Right atrium auricular region (tissue), 2 donors: ENCODE data around the gene IGIP. TPM values are rescaled to one million over a fixed set of nuclear protein-coding genes. Genes with fewer than 3 reads are reported as not detected.

Experiments used
- DNase-seq: peaks from one replicate; pipeline ENCODE4 v3.0.0-alpha.2; 2019; ENCODE audit warnings: low spot score
- H3K27ac ChIP-seq, 2 donors: fragments of 200-600 bp; sonication (generic); 1 replicate in 1 of 2; 2 replicates in 1 of 2; pipeline ENCODE4 v1.5.1; 2016 to 2019
- H3K27me3 ChIP-seq, 2 donors: fragments of 200-600 bp; sonication (generic); one replicate each; pipeline versions ENCODE4 v1.5.1 to v1.6.0; 2017 to 2019
- H3K36me3 ChIP-seq: fragments of 200-600 bp; sonication (generic); one replicate; pipeline ENCODE4 v1.5.1; 2016
- H3K4me1 ChIP-seq, 2 donors: fragments of 200-600 bp; sonication (generic); one replicate each; pipeline versions ENCODE4 v1.5.1 to v1.6.0; 2017 to 2019
- H3K4me3 ChIP-seq, 2 donors: fragments of 200-600 bp; sonication (generic); 1 replicate in 1 of 2; 2 replicates in 1 of 2; pipeline ENCODE4 v1.5.1; 2017 to 2019; ENCODE audit warnings: mild to moderate bottlenecking in 1 of 2, moderate library complexity in 1 of 2
- H3K9me3 ChIP-seq, 2 donors: fragments of 200-600 bp; sonication (generic); one replicate each; pipeline ENCODE4 v1.5.1; 2019
- total RNA-seq, 2 donors: library from RNA; depleted of rRNA; stranded (reverse); fragments of >200 nt; gene quantifications; one replicate each; pipeline ENCODE4 v1.1.0, GENCODE V29; 2016
- TF ChIP-seq, protein P1 (sequence below), 2 donors: fragments of 200-600 bp; sonication (generic); IDR thresholded peaks; one replicate each; pipeline ENCODE4 v1.5.1; 2019; ENCODE audit warnings: antibody characterized with exemption in 2 of 2

IGIP gene
- total RNA-seq, 2 donors from 2014 or later: 13.7 to 13.8 TPM

DNA sequence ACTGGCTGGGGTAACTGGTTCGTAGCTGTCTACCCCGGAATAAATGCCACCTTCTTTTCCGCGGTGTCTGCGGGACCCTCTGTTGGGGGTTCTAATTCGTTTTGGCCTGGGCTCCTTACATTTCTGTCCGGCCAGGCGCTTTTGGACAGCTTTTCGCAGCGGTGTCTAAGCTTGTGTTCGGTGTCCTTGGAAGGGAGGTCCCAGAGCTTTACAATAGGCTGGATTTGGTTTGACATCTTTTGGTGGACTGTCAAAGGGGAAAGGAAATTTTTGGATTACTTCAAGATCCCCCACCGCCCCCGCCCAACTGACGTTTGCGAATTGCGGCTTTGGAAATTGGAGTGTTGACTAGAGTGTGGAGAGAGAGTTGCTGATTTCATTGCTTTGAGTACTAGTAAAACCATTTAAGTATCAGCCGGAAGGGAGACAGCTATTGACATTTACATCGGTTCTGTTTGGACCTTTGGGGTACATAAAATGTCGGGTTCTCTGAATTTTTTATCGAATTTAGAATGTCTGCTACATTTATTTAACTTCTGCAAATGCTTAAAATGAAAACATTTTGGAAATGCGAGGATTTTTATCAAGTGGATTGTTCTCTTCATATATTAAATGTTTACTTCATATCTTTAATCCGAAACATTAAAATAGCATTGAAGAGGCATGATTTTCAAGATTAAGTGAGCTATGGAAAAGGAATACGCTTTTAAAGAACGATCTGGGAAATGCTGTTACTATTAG, 16.5 kb upstream of the IGIP start:
- Histone ChIP-seq H3K27me3 (no peaks in the 10 kb centered on the region), H3K27ac (peak overlapping the region; percentile 99), H3K4me1 (peaks cover 0 to 50% of the 10 kb centered on the region in 2 donors), H3K36me3 (no peaks in the 10 kb centered on the region), H3K9me3 (no peaks in the 10 kb centered on the region), H3K4me3 (peak overlapping the region; percentile 87 to 88)
- DNase-seq: no peak
- TF ChIP-seq, protein P1, sequence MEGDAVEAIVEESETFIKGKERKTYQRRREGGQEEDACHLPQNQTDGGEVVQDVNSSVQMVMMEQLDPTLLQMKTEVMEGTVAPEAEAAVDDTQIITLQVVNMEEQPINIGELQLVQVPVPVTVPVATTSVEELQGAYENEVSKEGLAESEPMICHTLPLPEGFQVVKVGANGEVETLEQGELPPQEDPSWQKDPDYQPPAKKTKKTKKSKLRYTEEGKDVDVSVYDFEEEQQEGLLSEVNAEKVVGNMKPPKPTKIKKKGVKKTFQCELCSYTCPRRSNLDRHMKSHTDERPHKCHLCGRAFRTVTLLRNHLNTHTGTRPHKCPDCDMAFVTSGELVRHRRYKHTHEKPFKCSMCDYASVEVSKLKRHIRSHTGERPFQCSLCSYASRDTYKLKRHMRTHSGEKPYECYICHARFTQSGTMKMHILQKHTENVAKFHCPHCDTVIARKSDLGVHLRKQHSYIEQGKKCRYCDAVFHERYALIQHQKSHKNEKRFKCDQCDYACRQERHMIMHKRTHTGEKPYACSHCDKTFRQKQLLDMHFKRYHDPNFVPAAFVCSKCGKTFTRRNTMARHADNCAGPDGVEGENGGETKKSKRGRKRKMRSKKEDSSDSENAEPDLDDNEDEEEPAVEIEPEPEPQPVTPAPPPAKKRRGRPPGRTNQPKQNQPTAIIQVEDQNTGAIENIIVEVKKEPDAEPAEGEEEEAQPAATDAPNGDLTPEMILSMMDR (IDR thresholded peaks at IDR 0.05): no peak

DNA sequence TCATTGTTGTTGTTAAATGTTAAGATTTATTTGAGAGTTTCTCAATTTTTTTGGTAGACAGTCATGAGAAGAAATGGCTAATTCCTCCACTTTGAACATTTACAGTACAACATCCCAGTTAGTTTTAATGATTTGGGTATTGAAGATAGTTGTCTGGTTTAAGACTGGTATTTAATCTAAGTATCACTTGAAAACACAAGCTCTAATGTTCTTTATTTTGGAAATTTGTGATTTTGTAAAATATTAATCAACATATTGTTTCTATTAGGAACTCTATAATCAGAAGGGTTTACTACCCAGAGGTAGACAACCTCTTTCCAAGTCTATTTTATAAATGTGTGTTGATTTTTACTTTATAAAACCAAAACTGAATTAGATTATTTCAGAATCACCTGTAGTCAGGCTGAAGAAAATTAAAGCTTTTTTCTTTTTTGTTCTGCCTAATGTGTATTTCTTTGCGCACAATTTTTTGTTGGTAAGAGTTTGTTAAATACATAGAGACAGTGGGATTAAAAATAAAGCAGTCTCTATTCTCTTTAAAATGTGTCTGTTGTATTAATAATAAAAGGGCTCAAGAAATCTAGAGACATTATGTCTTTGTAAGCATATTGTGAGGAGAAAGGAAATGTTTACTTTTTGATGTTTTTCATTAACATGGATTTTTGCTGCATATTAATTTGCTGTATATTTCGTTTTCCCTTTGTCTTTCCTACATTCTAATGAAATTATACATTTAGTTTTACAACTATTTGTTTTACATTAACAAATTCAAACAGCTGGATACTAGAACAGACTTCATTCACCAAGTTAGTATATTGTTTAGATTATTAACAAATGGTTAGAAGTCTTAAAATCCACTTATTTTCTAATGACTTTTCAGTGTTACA, 15.7 kb upstream of the IGIP start:
- H3K27ac ChIP-seq: no peak overlapping the region
- TF ChIP-seq, protein P1 (IDR thresholded peaks at IDR 0.05): no peak
- no peak overlapping the region for H3K4me3 ChIP-seq
- H3K27me3 ChIP-seq: no peaks in the 10 kb centered on the region
- H3K4me1 ChIP-seq: peaks cover 0 to 55% of the 10 kb centered on the region in 2 donors
- DNase-seq: no peak
- no peaks in the 10 kb centered on the region for H3K9me3 ChIP-seq
- H3K36me3 ChIP-seq: no peaks in the 10 kb centered on the region

DNA sequence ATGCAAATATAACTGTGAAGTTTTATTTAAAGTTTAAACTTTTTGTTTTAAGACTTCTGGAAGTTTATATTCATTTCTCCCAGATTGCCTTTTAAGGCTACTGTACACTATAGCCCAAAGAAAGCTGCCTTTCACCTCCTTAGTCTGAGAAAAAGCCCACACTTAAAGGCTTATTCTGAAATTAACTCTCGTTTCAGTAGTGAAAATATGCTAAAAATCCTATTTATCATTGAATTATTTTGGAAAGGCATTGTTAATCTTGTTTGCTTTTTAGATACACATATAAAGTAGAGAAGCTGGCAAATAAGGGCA, 15.1 kb upstream of the IGIP start:
- no peaks in the 10 kb centered on the region for H3K36me3 ChIP-seq
- TF ChIP-seq, protein P1 (IDR thresholded peaks at IDR 0.05): no peak
- no peak overlapping the region for H3K4me3 ChIP-seq
- H3K27ac ChIP-seq: no peak overlapping the region
- no peak for DNase-seq
- H3K4me1 ChIP-seq: peaks cover 0 to 61% of the 10 kb centered on the region in 2 donors
- no peaks in the 10 kb centered on the region for H3K27me3 ChIP-seq
- H3K9me3 ChIP-seq: no peaks in the 10 kb centered on the region

DNA sequence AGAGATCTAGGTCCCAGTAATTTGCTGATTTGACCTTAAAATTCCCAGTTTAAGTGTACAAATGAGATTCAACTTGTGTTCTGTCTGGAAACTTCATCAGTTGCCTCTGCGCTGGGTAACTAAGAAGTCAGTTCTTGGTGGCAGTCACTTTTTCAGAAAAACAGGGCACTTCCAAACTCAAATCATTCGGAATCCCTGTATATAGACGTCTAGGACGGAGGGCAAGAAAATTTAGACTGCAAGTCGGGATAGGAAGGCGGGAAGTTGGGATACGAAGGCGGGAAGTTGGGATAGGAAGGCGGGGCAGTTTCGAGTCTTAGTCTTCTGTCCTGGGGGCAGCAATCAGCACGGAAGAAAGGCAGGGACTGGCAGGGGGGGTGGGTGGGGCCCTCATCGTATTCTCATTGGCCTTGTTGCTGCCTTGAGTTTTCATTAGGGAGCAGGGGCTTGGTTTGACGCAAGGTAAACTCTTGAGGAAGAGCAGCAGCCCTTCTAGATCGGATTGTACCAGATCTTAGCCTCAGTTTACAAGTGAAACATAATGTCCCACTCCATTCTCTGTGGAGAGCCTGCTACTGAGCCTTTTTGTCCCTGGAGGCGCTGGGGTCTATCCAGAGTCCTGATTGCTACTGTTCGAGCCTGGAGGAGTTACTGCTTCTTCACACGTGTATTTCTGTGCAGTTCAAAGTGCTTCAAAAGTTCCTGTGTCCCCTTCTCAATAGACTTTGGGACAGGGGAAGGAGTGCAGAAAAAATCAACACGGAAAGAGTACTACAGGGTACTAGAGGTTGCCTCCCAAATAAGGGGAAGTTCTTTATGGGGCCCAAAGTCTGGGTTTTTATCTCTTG, 14.5 kb upstream of the IGIP start:
- Histone ChIP-seq H3K4me3 (no peak overlapping the region), H3K27ac (no peak overlapping the region), H3K9me3 (no peaks in the 10 kb centered on the region), H3K4me1 (peaks cover 0 to 65% of the 10 kb centered on the region in 2 donors), H3K27me3 (no peaks in the 10 kb centered on the region), H3K36me3 (no peaks in the 10 kb centered on the region)
- DNase-seq: no peak
- TF ChIP-seq, protein P1 (IDR thresholded peaks at IDR 0.05): no peak

DNA sequence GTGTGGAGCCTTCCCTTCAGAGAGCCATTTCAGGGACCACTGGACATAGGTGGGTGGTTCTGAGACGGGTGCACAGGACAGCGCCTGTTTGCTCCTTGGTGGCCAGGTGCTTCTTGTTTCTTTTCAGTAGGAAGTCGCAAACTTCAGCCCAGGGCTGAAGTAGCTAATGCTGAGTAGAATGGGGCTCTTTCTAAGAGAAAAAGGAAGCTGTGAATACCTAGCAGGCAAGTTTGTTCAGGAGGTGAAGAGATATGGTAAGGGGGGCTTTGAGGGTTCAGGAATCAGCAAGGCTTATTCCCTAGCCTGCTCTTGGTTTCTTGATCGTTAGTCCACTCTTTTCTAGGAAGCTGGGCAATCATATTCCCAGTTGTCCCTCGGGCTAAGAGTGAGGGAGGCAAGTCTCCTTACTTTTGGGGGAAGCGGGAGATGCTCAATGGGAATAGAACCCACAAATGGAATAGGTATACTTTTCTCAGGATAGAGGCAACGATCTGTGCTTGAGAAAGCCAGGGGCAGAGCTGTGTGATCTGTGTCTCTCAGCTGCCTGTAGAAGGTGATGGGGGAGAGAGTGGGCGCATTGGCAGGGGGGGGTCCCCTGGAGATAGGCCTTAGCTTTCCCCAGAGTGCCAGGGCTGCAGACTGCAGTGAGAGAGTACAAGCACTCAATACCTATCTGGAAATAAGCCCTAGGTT, 13.7 kb upstream of the IGIP start:
- DNase-seq: no peak
- H3K4me1 ChIP-seq: peaks cover 0 to 65% of the 10 kb centered on the region in 2 donors
- TF ChIP-seq, protein P1 (IDR thresholded peaks at IDR 0.05): no peak
- no peaks in the 10 kb centered on the region for H3K36me3 ChIP-seq
- no peaks in the 10 kb centered on the region for H3K9me3 ChIP-seq
- H3K27ac ChIP-seq: peak overlapping the region in 1 of 2 donors; percentile 95
- H3K4me3 ChIP-seq: no peak overlapping the region
- H3K27me3 ChIP-seq: no peaks in the 10 kb centered on the region
